HepG2 (cell line): ENCODE results near the gene SNED1. TPM values are rescaled to one million over a fixed set of nuclear protein-coding genes. Genes with fewer than 3 reads are reported as not detected.

Experiments
- ARNTL ChIP-seq: sonication (generic); formaldehyde crosslinking; IDR thresholded peaks from 2 replicates; pipeline ENCODE4 v1.4.0; 2020; ENCODE audit warnings: mild to moderate bottlenecking, missing genetic modification reagents
- ATF2 ChIP-seq: sonication (generic); formaldehyde crosslinking; IDR thresholded peaks from 2 replicates; pipeline ENCODE4 v1.4.0; 2020; ENCODE audit warnings: missing genetic modification reagents
- ATF7-NPFF ChIP-seq: sonication (generic); formaldehyde crosslinking; IDR thresholded peaks from 2 replicates; pipeline ENCODE4 v1.8.1; 2023; ENCODE audit warnings: mild to moderate bottlenecking, low read depth, missing genetic modification reagents, moderate library complexity
- DNMT1 ChIP-seq: sonication (generic); formaldehyde crosslinking; IDR thresholded peaks from 2 replicates; pipeline ENCODE4 v1.5.1; 2020; ENCODE audit warnings: mild to moderate bottlenecking, missing genetic modification reagents
- FOXK2 ChIP-seq: fragments of 450-650 bp; IDR thresholded peaks from 2 replicates; pipeline ENCODE4 v1.6.1; 2016
- FOXP1 ChIP-seq, 2 experiments: fragments of 450-650 bp in 1 of 2; IDR thresholded peaks; 2 replicates each; pipeline ENCODE4 v1.6.1; 2017 to 2018; ENCODE audit warnings: antibody characterized with exemption in 1 of 2
- GLMP ChIP-seq: sonication (generic); formaldehyde crosslinking; IDR thresholded peaks from 2 replicates; pipeline ENCODE4 v1.9.0; 2021; ENCODE audit warnings: missing genetic modification reagents, mild to moderate bottlenecking, borderline replicate concordance
- JUNB ChIP-seq: sonication (generic); formaldehyde crosslinking; IDR thresholded peaks from 2 replicates; pipeline ENCODE4 v1.8.0; 2022; ENCODE audit warnings: missing genetic modification reagents, mild to moderate bottlenecking, borderline replicate concordance
- MLX ChIP-seq: IDR thresholded peaks from 2 replicates; pipeline ENCODE4 v1.6.1; 2016
- NFE2L2 ChIP-seq: fragments of 150-350 bp; IDR thresholded peaks from 2 replicates; pipeline ENCODE4 v1.6.1; 2014; ENCODE audit warnings: low read length
- RORA ChIP-seq: sonication (generic); formaldehyde crosslinking; IDR thresholded peaks from 2 replicates; pipeline ENCODE4 v1.5.0; 2020; ENCODE audit warnings: mild to moderate bottlenecking, missing genetic modification reagents, moderate library complexity
- SALL2 ChIP-seq: sonication (generic); formaldehyde crosslinking; IDR thresholded peaks from 2 replicates; pipeline ENCODE4 v1.8.1; 2023; ENCODE audit warnings: mild to moderate bottlenecking, missing genetic modification reagents, inconsistent platforms
- TCF7 ChIP-seq: sonication (generic); IDR thresholded peaks from 2 replicates; pipeline ENCODE4 v1.6.1; 2016; ENCODE audit warnings: antibody characterized with exemption, low read depth
- TFE3 ChIP-seq: IDR thresholded peaks from 2 replicates; pipeline ENCODE4 v1.6.1; 2016
- TRIM24 ChIP-seq: sonication (generic); formaldehyde crosslinking; IDR thresholded peaks from 2 replicates; pipeline ENCODE4 v1.8.0; 2022; ENCODE audit warnings: mild to moderate bottlenecking, missing genetic modification reagents
- ZC3H4 ChIP-seq: sonication (generic); formaldehyde crosslinking; IDR thresholded peaks from 2 replicates; pipeline ENCODE4 v1.4.0; 2020; ENCODE audit warnings: missing genetic modification reagents, borderline replicate concordance
- ZKSCAN5 ChIP-seq: sonication (generic); formaldehyde crosslinking; IDR thresholded peaks from 2 replicates; pipeline ENCODE4 v1.5.1; 2020; ENCODE audit warnings: mild to moderate bottlenecking, missing genetic modification reagents
- ZNF333 ChIP-seq: sonication (generic); formaldehyde crosslinking; IDR thresholded peaks from 2 replicates; pipeline ENCODE4 v1.4.0; 2020; ENCODE audit warnings: mild to moderate bottlenecking, missing genetic modification reagents, borderline replicate concordance
- ZNF343 ChIP-seq: sonication (generic); formaldehyde crosslinking; IDR thresholded peaks from 2 replicates; pipeline ENCODE4 v1.4.0; 2020; ENCODE audit warnings: mild to moderate bottlenecking, missing genetic modification reagents
- ZNF674 ChIP-seq: sonication (generic); formaldehyde crosslinking; IDR thresholded peaks from 2 replicates; pipeline ENCODE4 v1.5.0; 2020; ENCODE audit warnings: low read depth, mild to moderate bottlenecking, missing genetic modification reagents
- ZNF850 ChIP-seq: sonication (generic); formaldehyde crosslinking; conservative IDR thresholded peaks from 2 replicates; pipeline ENCODE4 v1.9.0; 2021; ENCODE audit warnings: mild to moderate bottlenecking, missing genetic modification reagents
- polyA plus RNA-seq, 8 experiments: library from polyadenylated mRNA; depleted of rRNA in 3 of 8; stranded (reverse) in 7 of 8; unstranded in 1 of 8; fragments of >200 nt; fragmentation: Illumina TruSeq in 4 of 8; extraction: Trizol in 4 of 8; gene quantifications; 2 replicates each; pipeline versions ENCODE4 v1.2.1 to v1.2.3, GENCODE V29; 2011 to 2016; ENCODE audit warnings: low read depth in 4 of 8, missing spikeins in 1 of 8, mixed read lengths in 1 of 8; ENCODE audit not compliant: insufficient read depth in 1 of 8
- total RNA-seq, 5 experiments: library from RNA; depleted of rRNA; stranded (reverse); fragments of >200 nt; fragmentation: Illumina TruSeq; extraction: Trizol; gene quantifications; 2 replicates each; pipeline ENCODE4 v1.2.3, GENCODE V29; 2016; ENCODE audit warnings: low read depth in 1 of 5
- TF ChIP-seq, protein P1 (sequence below): sonication (generic); formaldehyde crosslinking; IDR thresholded peaks from 2 replicates; pipeline ENCODE4 v1.4.0; 2020; ENCODE audit warnings: mild to moderate bottlenecking, missing genetic modification reagents
- TF ChIP-seq, protein P2 (sequence below): sonication (generic); formaldehyde crosslinking; IDR thresholded peaks from 2 replicates; pipeline ENCODE4; 2020; ENCODE audit warnings: missing genetic modification reagents, mild to moderate bottlenecking, borderline replicate concordance

The SNED1 gene
- total and polyA plus RNA-seq, 2 of the 13 experiments (the other 11 are each of a cell fraction or from before 2014, with no cell fraction given), result 0.15 to 0.65 TPM

DNA sequence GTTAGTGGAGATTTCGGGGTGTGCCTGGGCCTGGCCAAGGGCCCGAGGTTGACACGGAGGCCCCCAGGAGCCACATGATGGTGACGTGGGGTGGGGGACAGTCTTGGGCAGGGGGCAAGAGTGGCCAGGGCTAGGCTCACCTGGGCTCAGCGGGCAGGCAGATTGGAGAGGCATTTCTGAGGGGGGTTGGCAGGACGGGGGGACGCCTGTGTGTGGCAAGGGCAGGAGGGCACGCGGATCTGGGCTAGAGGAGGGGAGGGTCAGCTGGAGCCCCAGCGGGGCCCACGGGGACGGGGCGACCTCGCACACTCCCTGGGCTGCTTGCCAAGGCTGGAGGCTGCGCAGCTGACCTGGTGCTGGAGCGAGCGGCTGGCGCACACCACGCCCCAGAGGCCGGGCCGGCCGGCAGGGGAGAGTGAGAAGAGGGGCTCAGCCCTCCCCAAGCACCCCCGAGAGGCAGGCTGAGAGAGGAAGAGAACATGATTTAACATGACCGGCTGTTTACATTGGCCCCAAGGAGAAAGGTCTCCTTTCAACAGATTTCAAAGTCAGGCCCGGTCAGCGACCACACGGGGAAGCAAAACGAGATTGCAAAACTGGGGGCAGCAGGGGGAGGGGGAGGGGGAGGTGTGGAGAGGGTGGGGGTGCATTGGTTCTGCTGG lies 38.0 kb upstream of the SNED1 start (continued):
- TF ChIP-seq JUNB (CRISPR knock-in tag) (no peak), FOXK2 (peak; percentile 82), ZNF850 (CRISPR knock-in tag) (no peak), DNMT1 (CRISPR knock-in tag) (0 out of 2 replicates have a peak, but pooled peaks have one; percentile 64), SALL2 (CRISPR knock-in tag) (peak; percentile 88; the same call in 1 of the 2 replicates), MLX (peak; percentile 84), ATF7-NPFF (CRISPR knock-in tag) (peak; percentile 77; the same call in 1 of the 2 replicates), TRIM24 (CRISPR knock-in tag) (no peak), NFE2L2 (no peak), GLMP (CRISPR knock-in tag) (no peak), ZNF343 (CRISPR knock-in tag) (peak; percentile 80), ZKSCAN5 (CRISPR knock-in tag) (no peak), ATF2 (CRISPR knock-in tag) (peak; percentile 68), FOXP1 (IDR thresholded peaks at IDR 0.05) (no peak), FOXP1 (CRISPR knock-in tag; IDR thresholded peaks at IDR 0.05) (peak; percentile 75), ARNTL (peak; percentile 66; the same call in 1 of the 2 replicates), RORA (CRISPR knock-in tag) (no peak), ZC3H4 (CRISPR knock-in tag) (no peak), TCF7 (peak; percentile 91), ZNF674 (CRISPR knock-in tag) (no peak), ZNF333 (CRISPR knock-in tag) (peak; percentile 86; the same call in 1 of the 2 replicates), TFE3 (CRISPR knock-in tag) (peak; percentile 45; the same call in 1 of the 2 replicates)
- TF ChIP-seq, protein P1, sequence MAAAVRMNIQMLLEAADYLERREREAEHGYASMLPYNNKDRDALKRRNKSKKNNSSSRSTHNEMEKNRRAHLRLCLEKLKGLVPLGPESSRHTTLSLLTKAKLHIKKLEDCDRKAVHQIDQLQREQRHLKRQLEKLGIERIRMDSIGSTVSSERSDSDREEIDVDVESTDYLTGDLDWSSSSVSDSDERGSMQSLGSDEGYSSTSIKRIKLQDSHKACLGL (CRISPR knock-in tag), result peak; percentile 92
- TF ChIP-seq, protein P2, sequence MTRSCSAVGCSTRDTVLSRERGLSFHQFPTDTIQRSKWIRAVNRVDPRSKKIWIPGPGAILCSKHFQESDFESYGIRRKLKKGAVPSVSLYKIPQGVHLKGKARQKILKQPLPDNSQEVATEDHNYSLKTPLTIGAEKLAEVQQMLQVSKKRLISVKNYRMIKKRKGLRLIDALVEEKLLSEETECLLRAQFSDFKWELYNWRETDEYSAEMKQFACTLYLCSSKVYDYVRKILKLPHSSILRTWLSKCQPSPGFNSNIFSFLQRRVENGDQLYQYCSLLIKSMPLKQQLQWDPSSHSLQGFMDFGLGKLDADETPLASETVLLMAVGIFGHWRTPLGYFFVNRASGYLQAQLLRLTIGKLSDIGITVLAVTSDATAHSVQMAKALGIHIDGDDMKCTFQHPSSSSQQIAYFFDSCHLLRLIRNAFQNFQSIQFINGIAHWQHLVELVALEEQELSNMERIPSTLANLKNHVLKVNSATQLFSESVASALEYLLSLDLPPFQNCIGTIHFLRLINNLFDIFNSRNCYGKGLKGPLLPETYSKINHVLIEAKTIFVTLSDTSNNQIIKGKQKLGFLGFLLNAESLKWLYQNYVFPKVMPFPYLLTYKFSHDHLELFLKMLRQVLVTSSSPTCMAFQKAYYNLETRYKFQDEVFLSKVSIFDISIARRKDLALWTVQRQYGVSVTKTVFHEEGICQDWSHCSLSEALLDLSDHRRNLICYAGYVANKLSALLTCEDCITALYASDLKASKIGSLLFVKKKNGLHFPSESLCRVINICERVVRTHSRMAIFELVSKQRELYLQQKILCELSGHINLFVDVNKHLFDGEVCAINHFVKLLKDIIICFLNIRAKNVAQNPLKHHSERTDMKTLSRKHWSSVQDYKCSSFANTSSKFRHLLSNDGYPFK (CRISPR knock-in tag), result no peak; the same call in 1 of the 2 replicates
